ENCODE results near the gene PSMD6.

- TF ChIP-seq CTCF (IDR thresholded peaks at IDR 0.05) (no peak), POLR2A (IDR thresholded peaks at IDR 0.05) (no peak)
These were observed 32.6 kb downstream of the PSMD6 start for GRCh38 chr3:63990733-63991132.

Data from Peyer's patch (tissue), 4 donors.